22Rv1 (cell line): ENCODE data around the gene KCTD20.
A peak's percentile ranks its signal among the peaks of the same experiment; 100 is the strongest.
"Not testable (repeated sequence)": the region's sequence is repeated elsewhere in the genome, so short reads cannot be mapped to it uniquely, and the experiment has no call there.

Experiments used
- H3K27ac ChIP-seq: fragments of 450-650 bp; 2 replicates; pipeline ENCODE4 v1.5.1; 2017
- CTCF ChIP-seq: fragments of 450-650 bp; IDR thresholded peaks from 2 replicates; pipeline ENCODE4 v1.5.1; 2017; ENCODE audit warnings: mild to moderate bottlenecking
- ZFX ChIP-seq: fragments of 450-650 bp; IDR thresholded peaks from 2 replicates; pipeline ENCODE4 v1.6.1; 2017; ENCODE audit warnings: antibody characterized with exemption, borderline replicate concordance

KCTD20 gene

GRCh38 chr6:36442671-36443470 lies at the start of gene KCTD20, which contains the start of gene PXT1:
TSS of gene KCTD20 (plus strand) at chr6:36443000. CDS start at chr6:36470098, 27,098 bp downstream.
TSS of gene PXT1 (minus strand) at chr6:36442854. CDS start at chr6:36426082, 16,772 bp downstream.
- peak within 1 kb of the TSS; percentile 91 for H3K27ac ChIP-seq
- no peak for TF ChIP-seq CTCF
- TF ChIP-seq ZFX = no peak

GRCh38 chr6:36399970-36400369 lies 42.8 kb upstream of the KCTD20 start:
- no peak overlapping the region for H3K27ac ChIP-seq
- TF ChIP-seq CTCF = no peak
- TF ChIP-seq ZFX = no peak

GRCh38 chr6:36402481-36402880 lies 40.3 kb upstream of the KCTD20 start:
- H3K27ac ChIP-seq = no peak overlapping the region
- TF ChIP-seq ZFX = no peak
- no peak for TF ChIP-seq CTCF

GRCh38 chr6:36404164-36404563 lies 38.6 kb upstream of the KCTD20 start:
- TF ChIP-seq ZFX = no peak
- TF ChIP-seq CTCF = no peak

GRCh38 chr6:36409718-36410117 lies 33.1 kb upstream of the KCTD20 start:
- not testable (repeated sequence) for H3K27ac ChIP-seq

More at GRCh38 chr6:36404164-36404563, 38.6 kb upstream of the KCTD20 start:
- no peak overlapping the region for H3K27ac ChIP-seq

- TF ChIP-seq ZFX (no peak), CTCF (no peak)
- H3K27ac ChIP-seq = no peak overlapping the region
These were observed 29.0 kb upstream of the KCTD20 start for GRCh38 chr6:36413489-36414480.

GRCh38 chr6:36414481-36414880 lies 28.3 kb upstream of the KCTD20 start:
- H3K27ac ChIP-seq = no peak overlapping the region
- TF ChIP-seq CTCF (no peak), ZFX (no peak)
